Measurements from ENCODE around the gene MOB2.

DNA sequence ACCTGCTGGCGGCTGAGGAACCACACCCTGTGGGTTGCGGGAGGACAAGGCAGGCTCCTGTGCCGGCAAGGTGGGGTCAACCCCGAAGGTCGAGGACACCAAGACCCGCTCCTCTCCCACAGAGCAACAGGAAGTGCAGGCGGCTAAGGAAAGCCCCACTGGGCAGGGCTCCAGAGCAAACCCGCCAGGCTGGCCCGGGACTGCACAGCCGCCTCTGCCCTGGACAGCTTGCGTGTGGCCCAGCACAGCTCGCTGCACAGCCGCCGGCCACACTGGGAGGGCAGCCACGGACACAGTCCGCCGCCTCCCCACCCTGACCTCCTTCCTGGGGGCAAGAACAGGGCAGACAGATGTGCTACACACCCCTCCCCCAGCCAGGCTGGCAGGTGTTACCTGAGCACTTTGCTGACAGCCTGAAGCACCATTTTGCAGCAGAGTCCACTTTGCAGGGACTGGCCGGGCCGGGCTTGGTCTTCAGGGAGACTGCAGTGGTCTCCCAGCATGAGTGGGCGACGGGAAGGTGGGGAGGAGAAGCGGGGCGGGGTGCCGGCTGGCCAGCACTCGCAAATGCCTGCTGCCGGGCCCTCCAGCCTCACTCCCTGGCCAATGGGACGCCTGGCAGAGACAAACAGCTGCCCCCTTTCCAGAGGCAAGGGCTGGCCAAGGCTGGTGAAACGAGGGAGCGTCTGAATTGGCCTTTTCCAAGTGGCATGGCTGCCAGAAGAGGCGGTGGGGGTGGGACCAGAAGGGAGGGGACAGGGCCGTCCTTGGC is at the start of gene MOB2:
- TF ChIP-seq SP1 (CRISPR knock-in tag; IDR thresholded peaks at IDR 0.05), result no peak
- no peak for TF ChIP-seq SNRNP70 (optimal IDR thresholded peaks at IDR 0.05; ENCODE audit: low read depth, low read length)
- TF ChIP-seq, protein P1, sequence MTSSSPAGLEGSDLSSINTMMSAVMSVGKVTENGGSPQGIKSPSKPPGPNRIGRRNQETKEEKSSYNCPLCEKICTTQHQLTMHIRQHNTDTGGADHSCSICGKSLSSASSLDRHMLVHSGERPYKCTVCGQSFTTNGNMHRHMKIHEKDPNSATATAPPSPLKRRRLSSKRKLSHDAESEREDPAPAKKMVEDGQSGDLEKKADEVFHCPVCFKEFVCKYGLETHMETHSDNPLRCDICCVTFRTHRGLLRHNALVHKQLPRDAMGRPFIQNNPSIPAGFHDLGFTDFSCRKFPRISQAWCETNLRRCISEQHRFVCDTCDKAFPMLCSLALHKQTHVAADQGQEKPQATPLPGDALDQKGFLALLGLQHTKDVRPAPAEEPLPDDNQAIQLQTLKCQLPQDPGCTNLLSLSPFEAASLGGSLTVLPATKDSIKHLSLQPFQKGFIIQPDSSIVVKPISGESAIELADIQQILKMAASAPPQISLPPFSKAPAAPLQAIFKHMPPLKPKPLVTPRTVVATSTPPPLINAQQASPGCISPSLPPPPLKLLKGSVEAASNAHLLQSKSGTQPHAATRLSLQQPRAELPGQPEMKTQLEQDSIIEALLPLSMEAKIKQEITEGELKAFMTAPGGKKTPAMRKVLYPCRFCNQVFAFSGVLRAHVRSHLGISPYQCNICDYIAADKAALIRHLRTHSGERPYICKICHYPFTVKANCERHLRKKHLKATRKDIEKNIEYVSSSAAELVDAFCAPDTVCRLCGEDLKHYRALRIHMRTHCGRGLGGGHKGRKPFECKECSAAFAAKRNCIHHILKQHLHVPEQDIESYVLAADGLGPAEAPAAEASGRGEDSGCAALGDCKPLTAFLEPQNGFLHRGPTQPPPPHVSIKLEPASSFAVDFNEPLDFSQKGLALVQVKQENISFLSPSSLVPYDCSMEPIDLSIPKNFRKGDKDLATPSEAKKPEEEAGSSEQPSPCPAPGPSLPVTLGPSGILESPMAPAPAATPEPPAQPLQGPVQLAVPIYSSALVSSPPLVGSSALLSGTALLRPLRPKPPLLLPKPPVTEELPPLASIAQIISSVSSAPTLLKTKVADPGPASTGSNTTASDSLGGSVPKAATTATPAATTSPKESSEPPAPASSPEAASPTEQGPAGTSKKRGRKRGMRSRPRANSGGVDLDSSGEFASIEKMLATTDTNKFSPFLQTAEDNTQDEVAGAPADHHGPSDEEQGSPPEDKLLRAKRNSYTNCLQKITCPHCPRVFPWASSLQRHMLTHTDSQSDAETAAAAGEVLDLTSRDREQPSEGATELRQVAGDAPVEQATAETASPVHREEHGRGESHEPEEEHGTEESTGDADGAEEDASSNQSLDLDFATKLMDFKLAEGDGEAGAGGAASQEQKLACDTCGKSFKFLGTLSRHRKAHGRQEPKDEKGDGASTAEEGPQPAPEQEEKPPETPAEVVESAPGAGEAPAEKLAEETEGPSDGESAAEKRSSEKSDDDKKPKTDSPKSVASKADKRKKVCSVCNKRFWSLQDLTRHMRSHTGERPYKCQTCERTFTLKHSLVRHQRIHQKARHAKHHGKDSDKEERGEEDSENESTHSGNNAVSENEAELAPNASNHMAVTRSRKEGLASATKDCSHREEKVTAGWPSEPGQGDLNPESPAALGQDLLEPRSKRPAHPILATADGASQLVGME (CRISPR knock-in tag; IDR thresholded peaks at IDR 0.05), result no peak
- TF ChIP-seq, protein P2, sequence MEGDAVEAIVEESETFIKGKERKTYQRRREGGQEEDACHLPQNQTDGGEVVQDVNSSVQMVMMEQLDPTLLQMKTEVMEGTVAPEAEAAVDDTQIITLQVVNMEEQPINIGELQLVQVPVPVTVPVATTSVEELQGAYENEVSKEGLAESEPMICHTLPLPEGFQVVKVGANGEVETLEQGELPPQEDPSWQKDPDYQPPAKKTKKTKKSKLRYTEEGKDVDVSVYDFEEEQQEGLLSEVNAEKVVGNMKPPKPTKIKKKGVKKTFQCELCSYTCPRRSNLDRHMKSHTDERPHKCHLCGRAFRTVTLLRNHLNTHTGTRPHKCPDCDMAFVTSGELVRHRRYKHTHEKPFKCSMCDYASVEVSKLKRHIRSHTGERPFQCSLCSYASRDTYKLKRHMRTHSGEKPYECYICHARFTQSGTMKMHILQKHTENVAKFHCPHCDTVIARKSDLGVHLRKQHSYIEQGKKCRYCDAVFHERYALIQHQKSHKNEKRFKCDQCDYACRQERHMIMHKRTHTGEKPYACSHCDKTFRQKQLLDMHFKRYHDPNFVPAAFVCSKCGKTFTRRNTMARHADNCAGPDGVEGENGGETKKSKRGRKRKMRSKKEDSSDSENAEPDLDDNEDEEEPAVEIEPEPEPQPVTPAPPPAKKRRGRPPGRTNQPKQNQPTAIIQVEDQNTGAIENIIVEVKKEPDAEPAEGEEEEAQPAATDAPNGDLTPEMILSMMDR (IDR thresholded peaks at IDR 0.05 in 2 of 3, conservative IDR thresholded peaks at IDR 0.05 in 1 of 3; ENCODE audit: insufficient read depth in 2 of 3, low read depth in 1 of 3, low read length in 3 of 3), result no peak
- TF ChIP-seq POLR2AphosphoS5 (IDR thresholded peaks at IDR 0.05; ENCODE audit: control insufficient read depth, insufficient read depth, low read depth, low read length), result no peak
- TF ChIP-seq RBBP5 (IDR thresholded peaks at IDR 0.05; ENCODE audit: borderline replicate concordance, insufficient read depth, low read length, poor library complexity, severe bottlenecking), result no peak
- TF ChIP-seq CHD2 (IDR thresholded peaks at IDR 0.05; ENCODE audit: low read depth, low read length), result no peak
- no peak for TF ChIP-seq NCOR1 (IDR thresholded peaks at IDR 0.05)
- no peak for TF ChIP-seq CLOCK (CRISPR knock-in tag; IDR thresholded peaks at IDR 0.05; ENCODE audit: borderline replicate concordance)
- no peak for TF ChIP-seq SPI1 (IDR thresholded peaks at IDR 0.05; ENCODE audit: borderline replicate concordance, low read depth, low read length)
- no peak for TF ChIP-seq ZNF354B (CRISPR knock-in tag; IDR thresholded peaks at IDR 0.05)
- TF ChIP-seq NBN (IDR thresholded peaks at IDR 0.05; ENCODE audit: low read depth), result no peak
- TF ChIP-seq DLX4 (CRISPR knock-in tag; IDR thresholded peaks at IDR 0.05), result no peak
